ENCODE measurements around the gene CGGBP1.

DNA sequence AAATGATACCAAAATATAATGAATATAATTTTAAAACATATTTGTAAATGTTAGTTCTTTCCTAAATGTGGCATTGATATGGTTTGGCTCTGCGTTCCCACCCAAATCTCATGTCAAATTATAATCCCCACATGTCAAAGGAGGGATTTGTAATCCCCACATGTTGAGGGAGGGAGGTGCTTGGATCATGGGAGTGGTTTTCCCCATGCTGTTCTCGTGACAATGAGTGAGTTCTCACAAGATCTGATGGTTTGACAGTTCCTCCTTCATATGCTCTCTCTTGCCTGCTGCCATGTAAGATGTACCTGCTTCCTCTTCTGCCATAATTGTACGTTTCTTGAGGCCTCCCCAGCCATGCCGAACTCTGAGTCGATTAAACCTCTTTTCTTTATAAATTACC is 12.0 kb downstream of the CGGBP1 start:
- TF ChIP-seq CTCF (IDR thresholded peaks at IDR 0.05) (no peak), POLR2A (IDR thresholded peaks at IDR 0.05) (no peak)

Measured in heart left ventricle (tissue), 13 donors.